Bronchial epithelial cell (primary cell): ENCODE data around the gene FBXO10. TPM values are rescaled to one million over a fixed set of nuclear protein-coding genes. Genes with fewer than 3 reads are reported as not detected.
A peak's percentile ranks its signal among the peaks of the same experiment; 100 is the strongest.

Source experiments
- DNase-seq: peaks from one replicate; pipeline ENCODE4 v3.0.0-alpha.2; 2010; ENCODE audit warnings: low read depth
- FAIRE-seq: peaks from 2 replicates; lab custom pipeline; 2011; peaks lifted over from hg19 to GRCh38; lab: Jason Lieb, UNC
- H3K27me3 ChIP-seq: 2 replicates; pipeline ENCODE4 v1.5.1; 2011; ENCODE audit warnings: low read length; ENCODE audit not compliant: control insufficient read depth, insufficient read depth
- H3K36me3 ChIP-seq: 2 replicates; pipeline ENCODE4 v1.5.1; 2011; ENCODE audit warnings: low read length; ENCODE audit not compliant: control insufficient read depth, insufficient read depth
- H3K4me3 ChIP-seq: 2 replicates; pipeline ENCODE4 v1.5.1; 2011; ENCODE audit warnings: mild to moderate bottlenecking, low read depth, low read length, control low read depth
- CTCF ChIP-seq: IDR thresholded peaks from 2 replicates; pipeline ENCODE4 v1.5.1; 2011; ENCODE audit warnings: mild to moderate bottlenecking, moderate library complexity, low read length, control low read depth, inconsistent platforms; ENCODE audit not compliant: insufficient read depth, severe bottlenecking
- total RNA-seq: library from RNA; depleted of rRNA; stranded (reverse); fragments of >200 nt; gene quantifications from 2 replicates; pipeline ENCODE4 v1.2.1, GENCODE V29; 2014

The FBXO10 gene
- total RNA-seq, 1 donor from 2014 or later: 3.7 TPM

GRCh38 chr9:37466037-37466709, 110.0 kb downstream of the FBXO10 start:
- FAIRE-seq (no peak), DNase-seq (no peak)
- Histone ChIP-seq H3K36me3 (no peaks in the 10 kb centered on the region), H3K27me3 (no peaks in the 10 kb centered on the region), H3K4me3 (peak overlapping the region; percentile 82)
- no peak for TF ChIP-seq CTCF

- DNase-seq: peak; percentile 98
- H3K36me3 ChIP-seq: no peaks in the 10 kb centered on the region
- no peak for TF ChIP-seq CTCF
- H3K4me3 ChIP-seq: peak within 1 kb of the TSS; percentile 82
- no peaks in the 10 kb centered on the region for H3K27me3 ChIP-seq
- FAIRE-seq: no peak
These were observed 110.7 kb downstream of the FBXO10 start, which contains the start of gene ZBTB5 for GRCh38 chr9:37465249-37466036. ZBTB5 (minus strand) TSS chr9:37465450; CDS start chr9:37442551, 22,899 bp downstream.

GRCh38 chr9:37464426-37465248, 111.5 kb downstream of the FBXO10 start:
- Histone ChIP-seq H3K36me3 (no peaks in the 10 kb centered on the region), H3K4me3 (peak overlapping the region; percentile 82), H3K27me3 (no peaks in the 10 kb centered on the region)
- FAIRE-seq (no peak), DNase-seq (peak; percentile 76)
- no peak for TF ChIP-seq CTCF

- no peak for DNase-seq
- no peak for FAIRE-seq
- Histone ChIP-seq H3K36me3 (no peaks in the 10 kb centered on the region), H3K27me3 (no peaks in the 10 kb centered on the region), H3K4me3 (peak overlapping the region; percentile 82)
- no peak for TF ChIP-seq CTCF
These were observed 112.2 kb downstream of the FBXO10 start for GRCh38 chr9:37464006-37464405.

Other genes with a start within 250 kb of the FBXO10 start
- gene GRHPR, start 153.7 kb downstream of the FBXO10 start, total RNA-seq: 79.6 and 91.6 TPM in 2 replicates
- 8.2 and 8.6 TPM in 2 replicates for gene ZBTB5, start 110.9 kb downstream of the FBXO10 start, total RNA-seq
- 15.6 and 38.7 TPM in 2 replicates for gene POLR1E, start 90.4 kb downstream of the FBXO10 start, total RNA-seq
- gene TOMM5, start 16.2 kb upstream of the FBXO10 start, total RNA-seq: 108 and 126 TPM in 2 replicates
- gene FRMPD1, start 74.6 kb upstream of the FBXO10 start, total RNA-seq: under 0.01 TPM in 1 of 2 replicates, not detected in the other
- gene TRMT10B, start 177.4 kb upstream of the FBXO10 start, total RNA-seq: 3.2 TPM in 2 replicates
- gene EXOSC3, start 208.7 kb upstream of the FBXO10 start, total RNA-seq: 25.8 and 37.0 TPM in 2 replicates
- 24.7 and 29.5 TPM in 2 replicates for gene DCAF10, start 224.4 kb upstream of the FBXO10 start, total RNA-seq